KBM-7 (cell line): ENCODE data around the gene GTPBP3.

Experiments used
- DNase-seq: peaks from one replicate; pipeline ENCODE4 v3.0.0-alpha.2; 2015
- in situ Hi-C: fragments of 300-500 bp; cut with MboI; formaldehyde crosslinking; loops from 2 replicates; pipeline ENCODE4 v1.14.3; 2020; ENCODE audit warnings: low sequenced_read_pairs, low pct_unique_long_range_greater_than_20kb, mixed read lengths

GTPBP3 gene

GRCh38 chr19:17338433-17339078 is 1.2 kb downstream of the GTPBP3 start:
- in situ Hi-C loops = no loop called here
- no peak for DNase-seq

GRCh38 chr19:17339088-17339741 is 1.9 kb downstream of the GTPBP3 start:
- no peak for DNase-seq
- in situ Hi-C loops = no loop called here

GRCh38 chr19:17340302-17340870 is 3.0 kb downstream of the GTPBP3 start:
- in situ Hi-C loops = no loop called here
- DNase-seq = no peak

- in situ Hi-C loops = no loop called here
- DNase-seq = no peak
Observed at GRCh38 chr19:17340871-17341357, 3.6 kb downstream of the GTPBP3 start.

- no peak for DNase-seq
- in situ Hi-C loops = no loop called here
Observed at GRCh38 chr19:17341386-17341785, 4.0 kb downstream of the GTPBP3 start.

GRCh38 chr19:17341845-17342244 is 4.5 kb downstream of the GTPBP3 start:
- in situ Hi-C loops = no loop called here
- DNase-seq = no peak

- in situ Hi-C loops = no loop called here
- peak; percentile 83 for DNase-seq
Observed at GRCh38 chr19:17346109-17346671, 8.8 kb downstream of the GTPBP3 start.

GRCh38 chr19:17347361-17347760 is 10.0 kb downstream of the GTPBP3 start:
- in situ Hi-C loops = no loop called here
- peak; percentile 49 for DNase-seq

GRCh38 chr19:17347877-17348276 is 10.5 kb downstream of the GTPBP3 start:
- in situ Hi-C loops = no loop called here

GRCh38 chr19:17348700-17349099 is 11.3 kb downstream of the GTPBP3 start:
- in situ Hi-C loops = no loop called here
- DNase-seq = no peak

More at GRCh38 chr19:17347877-17348276, 10.5 kb downstream of the GTPBP3 start:
- no peak for DNase-seq

- in situ Hi-C loops = no loop called here
- no peak for DNase-seq
Observed at GRCh38 chr19:17351815-17352435, 14.6 kb downstream of the GTPBP3 start.

GRCh38 chr19:17352608-17353280 is 15.4 kb downstream of the GTPBP3 start:
- in situ Hi-C loops = no loop called here
- DNase-seq = peak; percentile 70

- in situ Hi-C loops = no loop called here
- DNase-seq = no peak
Observed at GRCh38 chr19:17353386-17353785, 16.0 kb downstream of the GTPBP3 start.

GRCh38 chr19:17357078-17357666 is 19.8 kb downstream of the GTPBP3 start:
- in situ Hi-C loops = no loop called here
- no peak for DNase-seq

GRCh38 chr19:17357724-17358123 is 20.4 kb downstream of the GTPBP3 start:
- in situ Hi-C loops = no loop called here
- DNase-seq = no peak

GRCh38 chr19:17358395-17358794 is 21.0 kb downstream of the GTPBP3 start:
- no peak for DNase-seq
- in situ Hi-C loops = no loop called here

- in situ Hi-C loops = no loop called here
- DNase-seq = no peak
Observed at GRCh38 chr19:17359905-17360800, 22.8 kb downstream of the GTPBP3 start.
